Measurements from ENCODE around the gene CTPS1.

CTPS1 gene, protein sequence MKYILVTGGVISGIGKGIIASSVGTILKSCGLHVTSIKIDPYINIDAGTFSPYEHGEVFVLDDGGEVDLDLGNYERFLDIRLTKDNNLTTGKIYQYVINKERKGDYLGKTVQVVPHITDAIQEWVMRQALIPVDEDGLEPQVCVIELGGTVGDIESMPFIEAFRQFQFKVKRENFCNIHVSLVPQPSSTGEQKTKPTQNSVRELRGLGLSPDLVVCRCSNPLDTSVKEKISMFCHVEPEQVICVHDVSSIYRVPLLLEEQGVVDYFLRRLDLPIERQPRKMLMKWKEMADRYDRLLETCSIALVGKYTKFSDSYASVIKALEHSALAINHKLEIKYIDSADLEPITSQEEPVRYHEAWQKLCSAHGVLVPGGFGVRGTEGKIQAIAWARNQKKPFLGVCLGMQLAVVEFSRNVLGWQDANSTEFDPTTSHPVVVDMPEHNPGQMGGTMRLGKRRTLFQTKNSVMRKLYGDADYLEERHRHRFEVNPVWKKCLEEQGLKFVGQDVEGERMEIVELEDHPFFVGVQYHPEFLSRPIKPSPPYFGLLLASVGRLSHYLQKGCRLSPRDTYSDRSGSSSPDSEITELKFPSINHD

DNA sequence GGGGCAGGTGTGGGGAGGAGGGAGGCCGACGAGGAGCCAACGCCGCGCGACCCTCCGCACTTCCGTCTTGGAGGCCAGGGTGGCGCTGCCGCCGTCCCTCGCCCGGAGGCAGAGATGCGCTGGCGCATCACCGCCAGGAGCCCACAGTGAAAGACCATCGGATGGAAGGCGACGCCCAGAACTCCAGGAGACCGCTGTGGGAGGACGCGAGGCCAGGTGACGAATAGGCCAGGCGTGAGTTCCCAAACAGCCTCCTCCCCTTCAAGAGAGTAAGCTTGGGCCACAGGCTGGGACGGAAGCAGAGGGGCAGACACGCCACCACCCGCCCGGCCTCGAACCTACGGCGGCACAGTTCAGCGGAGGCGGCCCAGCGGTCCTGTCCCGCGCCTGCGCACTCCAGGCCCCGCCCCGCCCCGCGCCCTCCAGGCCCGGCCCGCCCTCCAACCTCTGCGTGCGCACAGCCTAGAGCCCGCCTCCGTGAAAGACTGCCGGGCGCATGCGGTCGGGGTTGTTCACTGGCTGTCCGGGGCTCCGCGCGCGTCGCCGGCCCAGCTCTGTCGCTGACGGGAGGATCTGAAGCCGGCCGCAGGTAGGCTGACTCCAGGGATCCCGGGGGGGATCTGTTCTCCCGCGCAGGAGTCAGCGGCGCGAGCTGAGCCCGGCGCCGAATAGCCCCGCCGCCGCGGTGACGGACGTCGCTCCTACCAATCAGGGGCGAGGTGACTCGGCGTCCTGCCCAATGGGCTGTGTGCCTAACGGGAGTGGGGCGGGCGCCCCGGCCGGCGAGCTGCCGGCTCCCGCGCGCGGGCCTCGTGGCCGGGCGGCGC lies at the start of gene CTPS1:
Gene CTPS1, plus strand, starts transcription at position 456 of the 827 bp plus-strand sequence. CDS start 3,595 bp downstream, outside the sequence.
- Histone ChIP-seq H3K9me2 (replicated peaks; ENCODE audit: insufficient read depth, low read length) (no peaks in the 10 kb centered on the region), H3K36me3 (replicated peaks; ENCODE audit: insufficient read depth, low read length) (peaks cover 9% of the 10 kb centered on the region), H3K9ac (ENCODE audit: low read length) (peak within 1 kb of the TSS; percentile 97), H3K4me2 (ENCODE audit: low read depth, low read length) (peak within 1 kb of the TSS; percentile 93), H2AFZ (ENCODE audit: low read length) (peak within 1 kb of the TSS; percentile 97), H3K27ac (ENCODE audit: low read length) (peak within 1 kb of the TSS; percentile 98), H3K4me3 (ENCODE audit: low read length) (peak within 1 kb of the TSS; percentile 85), H3F3A (ENCODE audit: insufficient read depth, low read length) (0 out of 2 replicates have a peak, but pooled peaks cover 6% of the 10 kb centered on the region), H3K4me1 (ENCODE audit: low read length) (peaks cover 14% of the 10 kb centered on the region), H3K27me3 (replicated peaks; ENCODE audit: insufficient read depth, low read length) (no peaks in the 10 kb centered on the region), H3K79me2 (ENCODE audit: low read length) (peaks cover 45% of the 10 kb centered on the region), H3K9me3 (replicated peaks; ENCODE audit: insufficient read depth, low read length) (no peaks in the 10 kb centered on the region), H4K20me1 (ENCODE audit: insufficient read depth, low read length) (peaks cover 20% of the 10 kb centered on the region; the same call in 1 of the 2 replicates)
- TF ChIP-seq, protein P1, sequence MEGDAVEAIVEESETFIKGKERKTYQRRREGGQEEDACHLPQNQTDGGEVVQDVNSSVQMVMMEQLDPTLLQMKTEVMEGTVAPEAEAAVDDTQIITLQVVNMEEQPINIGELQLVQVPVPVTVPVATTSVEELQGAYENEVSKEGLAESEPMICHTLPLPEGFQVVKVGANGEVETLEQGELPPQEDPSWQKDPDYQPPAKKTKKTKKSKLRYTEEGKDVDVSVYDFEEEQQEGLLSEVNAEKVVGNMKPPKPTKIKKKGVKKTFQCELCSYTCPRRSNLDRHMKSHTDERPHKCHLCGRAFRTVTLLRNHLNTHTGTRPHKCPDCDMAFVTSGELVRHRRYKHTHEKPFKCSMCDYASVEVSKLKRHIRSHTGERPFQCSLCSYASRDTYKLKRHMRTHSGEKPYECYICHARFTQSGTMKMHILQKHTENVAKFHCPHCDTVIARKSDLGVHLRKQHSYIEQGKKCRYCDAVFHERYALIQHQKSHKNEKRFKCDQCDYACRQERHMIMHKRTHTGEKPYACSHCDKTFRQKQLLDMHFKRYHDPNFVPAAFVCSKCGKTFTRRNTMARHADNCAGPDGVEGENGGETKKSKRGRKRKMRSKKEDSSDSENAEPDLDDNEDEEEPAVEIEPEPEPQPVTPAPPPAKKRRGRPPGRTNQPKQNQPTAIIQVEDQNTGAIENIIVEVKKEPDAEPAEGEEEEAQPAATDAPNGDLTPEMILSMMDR (IDR thresholded peaks at IDR 0.05; ENCODE audit: low read length): peak; percentile 32
- no peak for TF ChIP-seq EZH2phosphoT487 (IDR thresholded peaks at IDR 0.05; ENCODE audit: low read length)
- peak; percentile 92 for DNase-seq

DNA sequence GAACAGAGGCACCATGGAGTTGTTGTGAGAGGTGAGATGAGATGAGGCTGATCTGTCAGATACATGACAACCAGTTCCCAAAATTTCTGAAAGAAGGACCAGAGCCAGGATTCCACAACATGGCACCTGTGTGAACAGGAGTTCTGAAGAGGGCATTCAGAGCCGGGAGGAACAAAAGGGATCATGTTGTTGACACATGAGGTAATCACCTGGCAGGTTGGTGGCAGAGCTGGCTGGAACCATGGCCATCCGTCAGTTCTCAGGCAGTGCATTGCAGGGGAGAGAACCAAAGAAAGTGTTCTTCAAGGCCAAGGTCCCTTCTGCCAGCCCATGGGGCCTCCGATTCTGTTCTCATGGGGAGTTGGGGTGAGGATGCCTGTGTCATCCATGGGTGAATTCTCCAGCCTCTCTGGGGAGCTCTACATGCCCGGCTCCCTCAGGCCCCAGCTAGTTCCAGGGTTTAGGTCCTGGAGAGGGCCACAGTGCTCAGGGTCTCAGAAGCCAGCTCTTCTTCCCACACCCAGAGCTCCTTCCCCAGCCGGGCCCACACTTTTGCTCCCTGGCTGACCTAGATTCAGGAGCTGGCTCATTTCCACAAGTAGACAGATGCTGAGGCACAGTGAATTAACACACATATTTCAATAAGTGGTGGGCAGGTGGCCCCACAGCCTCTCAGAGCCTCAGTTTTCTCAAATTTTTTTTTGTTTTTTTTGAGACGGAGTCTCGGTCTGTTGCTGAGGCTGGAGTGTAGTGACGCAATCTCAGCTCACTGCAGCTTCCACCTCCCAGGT lies 49.1 kb upstream of the CTPS1 start:
- H3K9me3 ChIP-seq (replicated peaks; ENCODE audit: insufficient read depth, low read length): no peaks in the 10 kb centered on the region
- H3K9ac ChIP-seq (ENCODE audit: low read length): no peak overlapping the region
- no peak for TF ChIP-seq EZH2phosphoT487 (IDR thresholded peaks at IDR 0.05; ENCODE audit: low read length)
- TF ChIP-seq, protein P1 (IDR thresholded peaks at IDR 0.05; ENCODE audit: low read length): no peak
- TF ChIP-seq EZH2 (optimal IDR thresholded peaks at IDR 0.05; ENCODE audit: low read depth, low read length): no peak
- H3K27ac ChIP-seq (ENCODE audit: low read length): no peak overlapping the region
- H3K36me3 ChIP-seq (replicated peaks; ENCODE audit: insufficient read depth, low read length): no peaks in the 10 kb centered on the region
- H2AFZ ChIP-seq (ENCODE audit: low read length): no peak overlapping the region
- H3K4me3 ChIP-seq (ENCODE audit: low read length): no peak overlapping the region
- H3K4me1 ChIP-seq (ENCODE audit: low read length): no peaks in the 10 kb centered on the region
- no peak for DNase-seq
- H3K9me2 ChIP-seq (replicated peaks; ENCODE audit: insufficient read depth, low read length): no peaks in the 10 kb centered on the region
- H3K79me2 ChIP-seq (ENCODE audit: low read length): no peaks in the 10 kb centered on the region
- H3F3A ChIP-seq (ENCODE audit: insufficient read depth, low read length): no peaks in the 10 kb centered on the region
- H4K20me1 ChIP-seq (ENCODE audit: insufficient read depth, low read length): no peaks in the 10 kb centered on the region
- H3K4me2 ChIP-seq (ENCODE audit: low read depth, low read length): no peak overlapping the region
- no peaks in the 10 kb centered on the region for H3K27me3 ChIP-seq (replicated peaks; ENCODE audit: insufficient read depth, low read length)

DNA sequence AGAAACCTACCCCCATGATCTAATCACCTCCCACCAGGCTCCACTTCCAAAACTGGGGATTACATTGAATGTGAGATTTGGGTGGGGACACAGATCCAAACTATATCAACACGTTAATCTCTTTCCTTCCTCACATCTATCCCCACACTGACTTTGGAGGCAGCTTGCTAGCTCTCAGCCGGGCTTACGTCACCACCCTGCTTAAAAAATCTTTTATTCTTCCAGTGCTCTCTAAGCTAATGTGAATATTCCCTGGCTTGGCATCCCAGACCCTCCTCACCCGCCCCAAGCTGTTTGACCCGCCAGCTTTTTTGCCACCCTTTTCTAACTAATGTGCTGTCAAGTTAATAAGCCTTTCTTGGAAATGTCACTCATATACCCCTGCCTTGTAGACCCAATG lies 47.9 kb upstream of the CTPS1 start:
- Histone ChIP-seq H3F3A (ENCODE audit: insufficient read depth, low read length) (no peaks in the 10 kb centered on the region), H3K4me1 (ENCODE audit: low read length) (no peaks in the 10 kb centered on the region), H3K79me2 (ENCODE audit: low read length) (no peaks in the 10 kb centered on the region), H3K9ac (ENCODE audit: low read length) (no peak overlapping the region), H3K9me3 (replicated peaks; ENCODE audit: insufficient read depth, low read length) (no peaks in the 10 kb centered on the region), H3K36me3 (replicated peaks; ENCODE audit: insufficient read depth, low read length) (no peaks in the 10 kb centered on the region), H4K20me1 (ENCODE audit: insufficient read depth, low read length) (no peaks in the 10 kb centered on the region), H3K4me2 (ENCODE audit: low read depth, low read length) (no peak overlapping the region), H3K4me3 (ENCODE audit: low read length) (no peak overlapping the region), H2AFZ (ENCODE audit: low read length) (no peak overlapping the region), H3K27ac (ENCODE audit: low read length) (no peak overlapping the region), H3K9me2 (replicated peaks; ENCODE audit: insufficient read depth, low read length) (no peaks in the 10 kb centered on the region), H3K27me3 (replicated peaks; ENCODE audit: insufficient read depth, low read length) (no peaks in the 10 kb centered on the region)
- TF ChIP-seq, protein P1 (IDR thresholded peaks at IDR 0.05; ENCODE audit: low read length): no peak
- TF ChIP-seq EZH2phosphoT487 (IDR thresholded peaks at IDR 0.05; ENCODE audit: low read length) (no peak), EZH2 (optimal IDR thresholded peaks at IDR 0.05; ENCODE audit: low read depth, low read length) (no peak)
- no peak for DNase-seq

All from MM.1S (cell line).